GM18870 (cell line): ENCODE results near the gene ZNF709.
"Not testable (repeated sequence)": the region's sequence is repeated elsewhere in the genome, so short reads cannot be mapped to it uniquely, and the experiment has no call there.

Source experiments
- ATAC-seq: cut with Tn5 transposase; IDR thresholded peaks from one replicate; pipeline ENCODE4 v1.9.1; 2021; ENCODE audit warnings: moderate library complexity; ENCODE audit not compliant: unreplicated experiment

The ZNF709 gene

DNA sequence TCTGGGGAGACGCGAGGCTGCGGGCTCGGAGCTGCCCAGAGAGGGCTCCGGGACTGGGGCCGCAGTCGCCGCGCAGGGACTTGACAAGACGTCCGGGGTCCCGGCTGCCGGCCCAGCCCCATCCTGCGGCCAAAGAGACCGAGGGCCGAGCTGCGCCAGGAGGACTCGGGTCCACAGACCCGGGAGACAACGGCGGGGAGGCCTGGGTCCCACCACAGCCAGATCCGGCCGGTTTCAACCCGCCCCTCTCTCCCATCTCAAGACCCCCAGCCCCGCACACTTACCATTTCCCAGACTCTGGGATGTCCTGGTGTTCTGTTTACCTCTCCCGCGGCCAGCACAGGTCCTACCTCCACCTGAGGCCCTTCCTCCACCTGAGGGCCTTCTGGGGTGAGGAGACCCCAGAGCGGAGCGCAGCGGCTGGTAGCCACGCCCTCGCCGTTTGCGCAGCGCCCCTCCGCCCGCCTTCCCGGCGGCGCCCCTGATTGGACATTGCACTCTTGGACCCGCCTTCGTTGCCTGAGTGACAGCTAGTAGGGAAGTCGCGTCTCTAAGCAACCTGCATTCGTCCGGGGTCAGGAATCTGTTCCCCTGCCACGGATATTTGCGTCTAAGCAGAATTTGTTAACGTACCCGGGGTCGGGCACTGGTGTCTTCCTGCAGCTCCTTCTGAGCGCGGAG is at the start of gene ZNF709:
Gene ZNF709 (minus strand): TSS at position 446 of the 681 bp plus-strand sequence. CDS start 159 bp downstream, at position 287.
- peak; percentile 68 for ATAC-seq

DNA sequence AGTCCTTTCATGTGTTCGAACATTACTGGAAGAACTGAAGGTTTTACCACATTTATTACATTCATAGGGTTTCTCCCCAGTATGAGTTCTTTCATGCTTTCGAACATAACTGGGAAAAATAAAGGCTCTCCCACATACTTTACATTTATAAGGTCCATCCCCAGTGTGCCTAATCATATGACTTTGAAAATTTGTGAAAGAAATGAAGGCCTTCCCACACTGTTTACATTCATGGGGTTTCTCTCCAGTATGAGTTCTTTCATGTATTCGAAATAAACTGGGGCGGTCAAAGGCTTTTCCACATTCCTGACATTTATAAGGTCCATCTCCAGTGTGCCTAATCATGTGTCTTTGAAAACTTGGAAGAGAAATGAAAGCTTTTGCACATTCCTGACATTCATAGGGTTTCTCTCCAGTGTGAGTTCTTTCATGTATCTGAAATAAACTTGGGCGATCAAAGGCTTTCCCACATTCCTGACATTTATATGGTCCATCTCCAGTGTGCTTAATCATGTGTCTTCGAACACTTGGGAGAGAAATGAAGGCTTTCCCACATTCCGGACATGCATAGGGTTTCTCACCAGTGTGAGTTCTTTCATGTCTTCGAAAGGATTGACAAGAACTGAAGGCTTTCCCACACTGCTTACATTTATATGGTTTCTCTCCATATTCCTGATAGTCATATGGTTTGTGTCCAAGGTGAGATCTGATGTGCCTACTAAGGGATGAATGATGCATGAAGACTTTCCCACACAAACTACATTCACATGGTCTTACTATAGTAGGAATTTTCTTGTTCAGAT is 42.6 kb upstream of the ZNF709 start:
- no peak for ATAC-seq

DNA sequence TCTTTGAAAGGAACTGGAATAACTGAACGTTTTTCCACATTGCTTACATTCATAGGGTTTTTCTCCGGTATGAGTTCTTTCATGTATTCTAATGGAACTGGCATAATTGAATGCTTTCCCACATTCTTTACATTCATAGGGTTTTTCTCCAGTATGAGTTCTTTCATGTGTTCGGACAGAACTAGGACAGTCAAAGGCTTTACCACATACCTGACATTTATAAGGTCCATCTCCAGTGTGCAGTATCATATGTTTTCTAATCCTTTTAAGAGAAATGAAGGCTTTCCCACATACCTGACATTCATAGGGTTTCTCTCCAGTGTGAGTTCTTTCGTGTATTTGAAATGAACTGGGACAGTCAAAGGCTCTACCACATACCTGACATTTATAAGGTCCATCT is 41.9 kb upstream of the ZNF709 start:
- ATAC-seq, result no peak

DNA sequence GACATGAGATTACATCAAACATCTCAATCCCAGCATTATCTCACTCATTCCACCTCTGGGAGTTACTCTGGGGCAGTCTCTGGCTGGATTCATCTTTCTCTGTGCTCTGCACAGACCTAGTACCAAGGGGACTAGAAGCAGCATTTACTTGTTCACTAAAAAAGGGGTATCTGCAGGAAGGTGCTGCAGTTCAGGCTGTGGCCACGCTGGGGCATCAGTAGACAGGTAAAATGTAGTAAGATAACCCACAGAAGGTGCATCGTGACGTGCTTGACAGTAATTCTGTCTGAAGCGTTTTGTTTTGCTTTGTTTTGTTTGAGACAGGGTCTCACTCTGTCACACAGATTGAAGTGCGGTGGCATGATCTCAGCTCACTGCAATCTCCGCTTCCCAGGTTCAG is 37.4 kb upstream of the ZNF709 start:
- ATAC-seq, result no peak

DNA sequence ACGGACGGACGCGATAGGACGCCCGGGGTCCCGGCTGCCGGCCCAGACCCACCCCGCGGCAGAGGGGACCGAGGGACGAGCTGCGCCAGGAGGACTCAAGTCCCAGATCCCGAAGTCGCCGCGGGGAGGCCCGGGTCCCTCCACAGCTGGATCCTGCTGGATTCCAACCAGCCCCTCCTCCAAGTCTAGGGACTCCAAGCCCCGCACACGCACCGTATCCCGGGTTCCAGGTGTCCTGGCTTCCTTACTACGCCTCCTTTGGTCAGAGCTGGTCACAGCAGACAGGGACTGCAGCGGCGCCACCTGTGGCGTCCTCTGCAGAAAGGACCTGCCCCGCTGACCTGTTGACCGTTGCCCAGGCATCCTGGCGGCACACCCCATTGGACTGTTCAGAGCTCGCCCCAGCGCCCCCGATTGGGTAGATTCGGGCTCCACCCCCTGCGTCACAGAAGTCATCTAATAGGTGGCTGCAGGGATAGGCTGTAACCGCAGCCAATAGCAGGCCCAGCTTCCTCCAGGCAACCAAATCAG is 29.0 kb upstream of the ZNF709 start:
- ATAC-seq, result no peak

DNA sequence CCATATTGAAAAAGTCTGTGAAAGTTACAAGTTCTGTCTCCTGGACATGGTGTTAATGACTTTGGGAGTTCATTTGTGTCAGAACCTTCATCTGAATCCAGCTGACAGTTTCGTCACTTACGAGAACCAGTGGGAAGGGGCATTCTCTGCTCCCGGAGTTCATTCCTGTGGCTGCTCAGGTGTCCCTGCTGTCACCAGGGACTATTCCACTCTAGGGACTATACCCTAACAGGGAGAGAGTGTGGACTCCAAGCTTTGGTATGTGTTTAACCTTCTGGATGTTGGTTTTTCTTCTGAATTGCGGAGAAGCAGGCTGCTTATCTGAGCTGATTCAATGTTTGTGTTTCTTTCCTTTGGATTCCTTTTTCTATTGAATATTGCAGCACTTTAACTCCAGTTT is 12.4 kb upstream of the ZNF709 start:
- no peak for ATAC-seq

DNA sequence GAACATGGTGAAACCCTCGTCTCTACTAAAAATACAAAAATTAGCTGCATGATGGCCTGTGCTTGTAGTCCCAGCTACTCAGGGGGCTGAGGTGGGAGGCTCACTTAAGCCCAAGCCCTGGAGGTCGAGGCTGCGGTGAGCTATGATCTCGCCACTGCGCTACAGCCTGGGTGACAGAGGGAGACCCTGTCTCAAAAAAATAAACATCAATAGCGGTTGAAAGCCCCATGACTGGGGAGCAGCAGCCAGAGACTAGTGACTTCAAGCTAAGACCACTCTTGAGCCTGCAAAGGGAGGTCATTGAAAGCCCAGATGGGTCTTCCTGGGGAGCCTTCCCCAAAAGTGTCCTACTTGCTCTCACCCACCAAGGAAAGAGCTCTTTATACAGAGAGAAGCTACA is 11.9 kb upstream of the ZNF709 start:
- ATAC-seq, result no peak

DNA sequence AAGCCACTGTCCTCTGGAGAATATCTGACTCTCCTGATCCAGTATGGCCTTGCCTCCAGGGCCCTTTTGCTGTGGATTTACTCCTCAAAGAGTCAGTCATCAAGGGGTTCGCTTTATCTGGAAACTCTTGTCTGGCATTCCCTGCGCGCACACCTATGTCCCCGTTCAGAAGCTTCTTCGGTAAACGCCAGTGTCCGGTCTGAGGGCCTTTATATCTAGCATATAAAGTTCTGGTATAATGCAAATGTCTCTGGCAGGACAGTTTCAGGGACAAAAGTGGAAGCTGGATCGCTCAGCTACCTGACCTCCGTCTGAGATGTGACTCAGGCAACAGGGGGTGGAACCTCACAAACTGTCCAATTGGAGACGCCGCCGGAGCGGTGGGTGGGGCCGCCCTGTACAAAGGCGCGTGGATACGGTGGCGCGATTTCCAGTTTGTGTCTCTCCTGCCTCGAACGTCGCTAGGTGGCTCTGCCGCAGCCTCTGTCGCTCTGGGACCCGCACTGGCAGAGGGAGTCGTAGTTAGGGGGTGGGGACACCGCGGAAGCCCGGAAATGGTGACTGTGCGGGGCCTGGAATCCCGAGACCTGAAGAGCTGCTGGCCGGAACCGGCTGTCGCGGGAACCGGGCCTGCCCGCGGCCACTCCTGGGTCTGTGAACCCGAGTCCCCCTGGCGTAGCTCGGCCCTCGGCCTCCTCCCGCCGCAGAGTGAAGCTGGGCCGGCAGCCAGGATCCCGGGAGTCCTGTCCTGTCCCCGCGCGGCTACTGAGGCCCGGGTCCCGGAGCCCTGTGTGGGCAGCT is 10.6 kb upstream of the ZNF709 start:
- no peak for ATAC-seq

DNA sequence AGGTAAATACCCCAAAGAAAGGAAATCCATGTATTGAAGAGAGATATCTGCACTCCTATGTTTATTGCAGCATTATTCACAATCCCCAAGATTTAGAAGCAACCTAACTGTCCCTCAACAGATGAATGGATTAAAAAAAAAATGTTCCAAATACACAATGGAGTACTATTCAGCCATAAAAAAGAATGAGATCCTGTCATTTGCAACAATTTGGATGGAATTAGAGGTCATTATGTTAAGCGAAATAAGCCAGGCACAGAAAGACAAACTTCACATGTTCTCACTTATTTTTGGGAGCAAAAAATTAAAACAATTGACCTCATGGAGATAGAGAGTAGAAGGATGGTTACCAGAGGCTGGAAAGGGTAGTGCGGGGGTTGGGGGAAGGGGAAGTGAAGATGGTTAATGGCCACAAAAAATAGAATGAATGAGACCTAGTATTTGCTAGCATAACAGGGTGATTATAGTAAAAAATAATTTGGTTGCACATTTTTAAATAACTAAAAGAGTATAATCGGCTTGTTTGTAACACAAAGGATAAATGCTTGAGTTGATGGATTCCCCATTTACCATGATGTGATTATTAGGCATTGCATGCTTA is 9.7 kb upstream of the ZNF709 start:
- no peak for ATAC-seq

DNA sequence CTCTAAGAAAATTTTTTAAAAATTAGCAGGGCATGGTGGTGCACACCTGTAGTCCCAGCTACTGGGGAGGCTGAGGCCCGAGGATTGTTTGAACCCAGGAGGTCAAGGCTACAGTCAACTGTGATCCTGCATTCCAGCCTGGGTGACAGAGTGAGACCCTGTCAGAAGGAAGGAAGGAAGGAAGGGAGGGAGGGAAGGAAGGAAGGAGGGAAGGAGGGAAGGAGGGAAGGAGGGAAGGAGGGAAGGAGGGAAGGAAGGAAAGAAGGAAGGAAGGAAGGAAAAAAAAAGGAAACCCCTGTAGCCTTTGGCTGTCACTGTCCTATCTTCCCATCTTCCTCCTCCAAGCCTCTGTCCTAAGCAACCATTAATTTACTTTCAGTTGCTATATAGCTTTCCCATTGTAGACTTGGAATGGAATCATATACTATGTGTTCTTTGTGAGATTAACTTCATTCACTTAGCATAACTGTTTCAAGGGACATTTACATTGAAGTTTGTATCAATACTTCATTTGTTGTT is 1.7 kb upstream of the ZNF709 start:
- ATAC-seq, result not testable (repeated sequence)

DNA sequence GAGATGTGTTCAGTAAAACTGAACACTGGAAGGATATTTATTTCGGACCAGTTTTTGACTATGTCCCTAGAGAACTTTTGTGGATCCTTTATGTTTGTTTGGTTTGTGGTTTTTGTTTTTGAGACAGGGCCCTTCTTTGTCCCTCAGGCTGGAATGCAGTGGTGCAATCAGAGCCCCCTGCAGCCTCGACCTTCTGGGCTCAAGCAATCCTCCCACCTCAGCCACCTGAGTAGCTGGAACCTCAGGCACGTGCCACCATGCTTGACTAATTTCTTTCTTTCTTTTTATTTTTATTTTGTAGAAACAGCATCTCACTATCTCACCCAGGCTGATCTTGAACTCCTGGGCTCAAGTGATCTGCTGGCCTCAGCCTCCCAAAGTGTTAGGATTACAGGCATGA is 955 bp upstream of the ZNF709 start:
- no peak for ATAC-seq

DNA sequence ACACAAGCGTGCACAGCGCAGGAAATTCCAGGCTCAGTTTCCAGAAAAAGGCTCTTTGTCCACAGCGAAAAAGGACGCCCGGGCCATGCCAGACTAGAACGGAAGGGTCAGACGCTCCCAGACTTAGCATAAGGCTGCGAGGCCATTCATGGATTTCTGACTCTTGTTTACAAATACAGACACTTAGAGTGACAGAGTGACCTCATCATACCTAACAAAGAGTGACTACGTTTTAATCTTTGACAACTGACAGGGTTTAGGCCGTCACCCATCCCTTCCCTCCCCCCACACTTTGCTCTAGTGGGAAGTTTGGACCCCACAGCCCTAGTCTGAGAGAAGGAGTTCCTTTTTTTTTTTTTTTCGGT is 418 bp upstream of the ZNF709 start:
- no peak for ATAC-seq

DNA sequence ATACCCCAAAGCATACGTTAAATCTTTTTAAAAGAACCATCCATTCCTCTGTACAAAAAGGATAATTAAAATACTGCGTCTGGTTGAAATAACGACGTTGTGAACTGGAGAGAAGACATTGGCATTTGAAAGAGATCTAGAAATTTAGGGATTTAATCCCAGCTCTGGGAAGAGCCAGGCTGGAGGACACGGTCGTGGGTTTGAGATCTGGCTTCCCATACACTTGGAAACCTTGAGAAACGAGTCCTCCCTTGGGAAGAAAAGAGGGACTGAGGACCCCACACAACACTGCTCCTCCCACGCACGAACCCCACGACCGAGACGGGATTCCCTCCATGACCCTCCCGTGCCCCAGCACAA is 625 bp downstream of the ZNF709 start:
- ATAC-seq, result no peak

DNA sequence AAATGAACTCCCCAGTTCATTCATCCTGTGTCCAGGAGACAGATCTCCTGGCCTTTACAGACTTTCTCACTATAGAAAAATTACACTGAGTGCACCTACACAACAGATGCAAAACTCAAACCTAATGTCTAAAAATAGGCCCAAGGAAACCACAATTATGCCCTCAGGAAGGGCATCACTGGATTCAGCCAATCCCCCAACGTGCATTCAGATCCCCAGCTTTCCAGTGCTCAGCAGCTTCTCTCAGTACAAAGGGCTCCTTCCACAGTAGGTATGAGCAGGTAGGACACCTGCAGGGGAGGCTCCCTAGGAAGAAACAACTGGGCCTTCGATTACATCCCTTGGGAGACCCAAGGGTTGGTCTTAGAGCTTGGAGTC is 2.1 kb downstream of the ZNF709 start:
- no peak for ATAC-seq

DNA sequence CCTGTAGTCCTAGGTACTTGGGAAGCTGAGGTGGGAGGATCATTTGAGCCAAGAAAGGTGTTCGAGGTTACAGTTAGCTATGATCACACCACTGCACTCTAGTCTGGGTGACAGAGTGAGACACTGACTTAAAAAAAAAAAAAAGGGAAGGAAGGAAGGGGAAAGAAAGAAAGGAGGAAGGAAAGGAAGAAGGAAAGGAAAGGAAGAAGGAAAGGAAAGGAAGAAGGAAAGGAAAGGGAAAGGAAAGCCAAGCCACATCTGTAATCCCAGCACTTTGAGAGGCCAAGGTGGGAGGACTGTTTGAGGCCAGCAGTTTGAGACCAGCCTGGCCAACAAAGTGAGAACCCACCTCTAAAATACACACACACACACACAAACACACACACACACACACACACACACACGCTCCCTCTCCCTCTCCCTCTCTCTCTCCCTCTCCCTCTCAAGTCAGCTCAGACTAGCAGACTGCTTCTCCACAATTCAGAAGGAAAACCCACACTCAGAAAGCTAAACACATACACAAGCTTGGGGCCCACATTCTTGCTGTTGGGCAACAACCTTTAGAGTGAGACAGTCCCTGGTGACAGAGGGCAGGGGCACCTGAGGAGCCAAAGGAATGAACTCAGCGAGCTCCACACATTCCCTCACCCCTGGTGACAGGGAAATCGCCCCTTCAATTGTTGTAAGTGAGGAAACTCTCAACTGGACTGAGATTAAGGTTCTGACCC is 2.7 kb downstream of the ZNF709 start:
- no peak for ATAC-seq

DNA sequence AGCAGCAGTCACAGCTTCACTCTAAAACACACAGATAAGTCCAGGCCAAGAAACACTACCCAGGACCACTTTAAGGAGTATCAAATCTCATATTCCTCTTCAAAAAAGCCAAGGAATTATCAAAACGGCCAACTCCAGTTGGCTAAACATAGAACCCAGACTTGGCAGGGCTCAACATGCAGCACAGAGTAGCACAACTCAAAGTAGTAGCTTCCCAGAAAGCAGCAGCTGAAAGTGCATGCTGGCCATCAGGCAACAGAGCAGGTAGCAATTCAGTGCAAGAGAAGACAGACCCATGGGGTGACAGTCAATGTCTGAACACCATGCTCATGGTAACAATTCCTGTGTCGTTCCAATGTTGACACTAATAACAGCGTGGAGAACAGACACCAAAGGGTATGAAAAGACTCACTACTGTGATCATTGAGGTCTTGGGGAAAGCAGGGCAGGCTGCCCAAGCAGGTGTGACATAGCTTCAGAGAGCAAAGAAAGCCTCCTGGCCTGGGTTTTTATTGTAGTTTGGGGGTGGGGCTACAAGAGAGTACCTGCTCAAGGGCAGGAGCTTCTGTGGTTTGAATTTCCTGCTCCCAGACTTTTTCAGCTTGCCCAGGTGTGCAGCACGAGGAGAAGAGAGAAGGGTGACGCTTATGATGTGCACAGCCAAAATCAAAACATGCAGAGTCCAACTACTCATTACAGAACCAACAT is 6.2 kb downstream of the ZNF709 start:
- ATAC-seq, result no peak

DNA sequence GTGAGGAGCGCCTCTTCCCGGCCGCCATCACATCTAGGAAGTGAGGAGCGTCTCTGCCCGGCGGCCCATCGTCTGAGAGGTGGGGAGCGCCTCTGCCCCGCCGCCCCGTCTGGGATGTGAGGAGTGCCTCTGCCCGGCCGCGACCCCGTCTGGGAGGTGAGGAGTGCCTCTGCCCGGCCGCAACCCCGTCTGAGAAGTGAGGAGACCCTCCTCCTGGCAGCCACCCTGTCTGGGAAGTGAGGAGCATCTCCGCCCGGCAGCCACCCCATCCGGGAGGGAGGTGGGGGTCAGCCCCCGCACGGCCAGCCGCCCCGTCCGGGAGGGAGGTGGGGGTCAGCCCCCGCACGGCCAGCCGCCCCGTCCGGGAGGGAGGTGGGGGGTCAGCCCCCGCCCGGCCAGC is 17.0 kb downstream of the ZNF709 start:
- ATAC-seq, result not testable (repeated sequence)

DNA sequence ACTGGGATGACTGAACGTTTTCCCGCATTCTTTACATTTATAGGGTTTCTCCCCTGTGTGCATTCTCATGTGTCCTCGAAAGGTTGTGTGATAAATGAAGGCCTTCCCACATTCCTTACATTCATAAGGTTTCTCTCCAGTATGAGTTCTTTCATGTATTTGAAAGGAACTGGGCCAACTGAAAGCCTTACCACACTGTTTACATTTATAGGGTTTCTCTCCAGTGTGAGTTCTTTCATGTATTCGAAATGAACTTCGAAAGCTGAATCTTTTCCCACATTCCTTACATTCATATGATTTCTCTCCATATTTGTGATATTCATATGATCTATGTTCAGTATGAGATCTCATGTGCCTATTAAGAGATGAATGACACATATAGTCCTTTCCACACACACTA is 19.4 kb downstream of the ZNF709 start:
- ATAC-seq, result no peak

DNA sequence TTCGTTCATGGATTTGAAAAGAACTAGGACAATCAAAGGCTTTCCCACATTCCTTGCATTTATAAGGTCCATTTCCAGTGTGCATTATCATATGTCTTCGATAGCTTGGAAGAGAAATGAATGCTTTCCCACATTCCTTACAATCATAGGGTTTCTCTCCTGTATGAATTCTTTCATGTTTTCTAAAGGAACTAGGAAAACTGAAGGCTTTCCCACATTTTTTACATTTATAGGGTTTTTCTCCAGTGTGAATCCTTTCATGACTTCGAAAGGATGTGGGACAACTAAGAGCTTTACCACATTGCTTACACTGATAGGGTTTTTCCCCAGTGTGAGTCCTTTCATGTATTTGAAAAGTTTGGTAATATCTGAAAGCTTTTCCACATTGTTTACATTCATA is 19.8 kb downstream of the ZNF709 start:
- no peak for ATAC-seq

DNA sequence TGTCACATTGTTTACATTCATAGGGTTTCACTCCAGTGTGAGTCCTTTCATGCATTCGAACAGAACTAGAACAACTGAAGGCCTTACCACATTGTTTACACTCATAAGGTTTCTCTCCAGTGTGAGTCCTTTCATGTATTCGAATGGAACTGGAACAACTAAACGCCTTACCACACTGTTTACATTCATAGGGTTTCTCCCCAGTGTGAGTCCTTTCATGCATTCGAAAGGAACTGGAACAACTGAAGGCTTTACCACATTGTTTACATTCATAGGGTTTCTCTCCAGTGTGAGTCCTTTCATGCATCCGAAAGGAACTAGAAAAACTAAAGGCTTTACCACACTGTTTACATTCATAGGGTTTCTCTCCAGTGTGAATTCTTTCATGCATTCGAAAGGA is 20.5 kb downstream of the ZNF709 start:
- not testable (repeated sequence) for ATAC-seq
